GM18868 (cell line): ENCODE data around the gene KCP.

Experiments
- ATAC-seq: cut with Tn5 transposase; IDR thresholded peaks from one replicate; pipeline ENCODE4 v1.9.1; 2021; ENCODE audit warnings: mild to moderate bottlenecking, moderate library complexity; ENCODE audit not compliant: unreplicated experiment

Gene KCP

DNA sequence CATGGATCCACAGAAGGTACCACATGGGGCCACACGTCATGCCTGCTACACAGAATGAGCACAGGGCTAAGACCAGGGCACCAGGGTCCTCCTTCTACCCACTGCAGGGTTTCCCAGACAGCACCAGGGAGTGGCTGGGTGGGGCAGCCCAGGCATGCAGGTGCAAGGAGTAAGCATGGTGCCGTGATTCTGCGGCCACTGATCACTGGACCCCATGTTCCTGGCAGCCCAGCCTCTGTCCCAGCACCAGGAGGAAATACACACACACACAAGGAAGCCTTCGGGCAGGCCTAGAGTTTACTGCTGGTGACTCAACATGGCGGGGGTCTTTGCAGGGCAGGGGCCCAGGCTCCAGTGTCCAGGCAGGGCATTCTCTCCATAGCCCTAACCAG, 33.9 kb downstream of the KCP start:
- ATAC-seq, result no peak

DNA sequence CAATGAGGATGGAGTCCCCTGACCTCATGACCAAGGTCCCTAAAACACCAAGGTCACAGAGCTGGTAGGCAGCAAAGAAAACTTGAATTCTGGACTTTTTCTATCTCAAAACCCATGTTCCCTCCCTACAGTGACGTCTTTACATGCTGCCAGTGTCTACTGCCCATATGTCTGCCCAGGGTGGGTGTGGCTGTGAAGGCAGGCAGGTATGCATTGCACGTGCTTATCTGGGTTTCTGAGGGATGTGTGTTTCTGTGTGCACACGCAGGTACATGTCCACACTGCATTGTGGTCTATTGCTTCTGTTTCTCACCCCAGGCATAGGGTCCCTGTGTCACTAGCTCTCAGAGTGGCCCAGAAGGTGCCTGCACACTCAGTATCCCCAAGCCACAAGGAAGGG, 34.4 kb downstream of the KCP start:
- ATAC-seq, result no peak

DNA sequence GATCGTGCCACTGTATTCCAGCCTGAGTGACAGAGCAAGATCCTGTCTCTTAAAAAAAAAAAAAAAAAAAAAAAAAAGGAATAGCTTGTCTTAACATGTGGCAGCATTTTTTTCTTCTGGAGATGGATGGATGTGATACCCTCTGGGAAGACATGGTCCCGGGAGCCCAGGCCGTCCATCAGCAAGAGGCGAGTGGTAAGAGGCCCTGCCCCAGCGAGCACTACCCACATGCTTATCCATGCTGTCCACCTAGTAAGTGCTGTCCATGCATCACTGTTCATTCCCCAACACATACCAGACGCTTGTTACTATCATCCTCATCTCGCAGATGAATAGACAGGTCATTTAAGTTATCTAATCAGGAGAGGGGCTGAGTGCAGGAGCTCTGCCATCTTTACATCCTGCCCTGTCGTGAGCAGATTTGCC, 35.0 kb downstream of the KCP start:
- ATAC-seq, result no peak

DNA sequence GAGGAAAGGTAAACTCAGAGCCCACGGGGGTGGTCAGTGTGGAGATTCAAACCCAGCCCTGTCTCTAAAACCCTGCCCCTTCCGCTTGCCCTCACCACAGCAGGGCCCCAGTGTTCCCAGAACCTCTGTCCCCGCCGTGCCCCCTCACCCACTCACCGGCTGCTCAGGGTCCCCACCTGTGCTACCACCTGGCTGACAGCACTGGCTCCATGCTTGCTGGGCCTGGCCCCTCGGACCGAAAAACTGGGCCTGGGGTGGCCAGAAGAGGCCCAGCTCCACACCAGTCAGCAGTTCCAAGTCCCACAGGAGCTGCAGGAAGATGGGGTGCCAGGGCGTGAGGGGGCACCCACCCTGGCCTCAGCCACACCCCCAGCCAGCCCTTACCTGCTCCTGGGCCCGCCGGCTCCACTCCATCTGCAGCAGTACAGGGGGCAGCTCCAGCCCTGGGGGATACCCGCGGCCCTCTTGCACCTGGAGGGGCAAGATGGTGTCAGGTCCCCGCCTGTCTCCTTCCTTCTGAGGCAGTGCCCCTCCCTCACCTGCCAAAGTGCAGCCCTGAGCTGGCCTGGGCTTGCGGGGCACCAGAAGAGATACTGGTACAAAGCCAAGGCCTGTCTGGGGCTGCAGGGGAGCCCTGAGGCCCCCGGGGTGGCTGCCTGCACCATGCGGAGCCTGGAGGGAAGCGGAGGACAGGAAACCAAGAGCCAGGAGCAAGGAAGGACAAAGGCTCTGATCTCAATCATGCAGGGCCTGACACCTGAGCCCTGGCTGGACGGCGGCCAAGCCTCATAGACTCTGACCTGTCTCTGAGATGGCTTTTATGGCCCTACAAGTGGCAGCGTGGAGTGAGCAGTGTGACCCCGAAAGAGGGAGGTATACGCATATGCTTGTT, 36.1 kb downstream of the KCP start:
- no peak for ATAC-seq

DNA sequence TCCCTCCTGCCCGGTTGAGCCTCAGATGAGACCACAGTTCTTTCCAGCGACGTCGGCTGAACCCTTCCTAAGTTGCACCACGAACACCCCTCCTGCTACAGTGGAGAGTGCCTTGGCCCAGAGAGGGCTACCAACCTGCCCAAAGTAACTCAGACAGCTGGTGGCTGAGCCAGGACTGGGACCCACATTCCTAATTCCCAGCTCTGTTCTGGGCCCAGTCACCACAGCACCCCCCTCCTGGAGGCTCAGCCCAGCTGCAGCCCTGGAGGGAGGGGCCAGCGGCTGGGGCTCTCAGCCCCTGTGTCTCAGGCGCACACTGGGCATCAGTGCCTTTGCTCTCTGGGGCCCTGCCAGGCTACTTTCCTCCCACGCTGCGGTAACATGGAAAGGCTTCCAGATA, 37.3 kb downstream of the KCP start:
- no peak for ATAC-seq

DNA sequence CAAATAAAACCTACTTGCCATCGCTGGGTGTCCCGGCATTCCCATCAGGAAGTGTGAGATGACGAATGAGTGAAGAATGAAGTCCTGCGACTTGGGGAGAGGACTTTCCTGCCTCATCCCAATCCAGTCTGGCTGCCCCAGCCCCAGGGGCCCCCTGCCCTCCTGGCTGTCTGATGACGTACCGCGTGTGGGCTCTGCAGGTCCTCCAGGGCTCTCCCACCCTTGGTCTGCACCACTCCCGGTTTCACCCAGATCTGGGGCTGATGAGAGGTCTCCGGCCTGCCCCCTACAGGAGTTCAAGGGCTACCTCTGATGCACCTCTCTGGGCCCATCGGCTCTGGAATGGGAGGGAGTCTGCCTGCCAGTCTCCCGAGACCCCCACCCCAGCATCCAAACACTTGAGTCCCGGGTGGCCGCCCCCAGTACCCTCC, 38.1 kb downstream of the KCP start:
- no peak for ATAC-seq

DNA sequence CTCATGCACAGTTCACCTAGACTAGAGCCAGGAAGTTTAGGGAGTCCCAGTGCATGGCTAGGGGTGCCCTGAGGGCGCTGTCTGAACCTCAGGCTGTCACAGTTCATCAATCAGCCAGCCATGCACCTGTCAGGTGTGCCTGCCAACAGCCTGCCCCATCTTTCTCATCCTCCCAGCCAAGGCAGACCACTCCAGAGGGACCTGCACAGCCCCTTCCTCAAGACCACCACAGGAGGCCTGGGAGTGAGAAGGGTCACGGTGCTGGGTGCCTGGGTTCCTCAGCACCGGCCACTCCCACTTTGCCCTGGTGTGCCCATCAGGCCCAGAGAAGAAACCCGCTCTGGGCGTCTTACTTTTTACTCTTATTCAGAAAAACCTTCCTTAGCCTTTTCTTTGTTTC, 39.5 kb downstream of the KCP start:
- ATAC-seq, result no peak

GRCh38 chr7:128869944-128870285, 40.6 kb downstream of the KCP start:
- ATAC-seq, result peak; percentile 13

- ATAC-seq, result peak; percentile 60
Observed at GRCh38 chr7:128869138-128869943, 41.2 kb downstream of the KCP start.

DNA sequence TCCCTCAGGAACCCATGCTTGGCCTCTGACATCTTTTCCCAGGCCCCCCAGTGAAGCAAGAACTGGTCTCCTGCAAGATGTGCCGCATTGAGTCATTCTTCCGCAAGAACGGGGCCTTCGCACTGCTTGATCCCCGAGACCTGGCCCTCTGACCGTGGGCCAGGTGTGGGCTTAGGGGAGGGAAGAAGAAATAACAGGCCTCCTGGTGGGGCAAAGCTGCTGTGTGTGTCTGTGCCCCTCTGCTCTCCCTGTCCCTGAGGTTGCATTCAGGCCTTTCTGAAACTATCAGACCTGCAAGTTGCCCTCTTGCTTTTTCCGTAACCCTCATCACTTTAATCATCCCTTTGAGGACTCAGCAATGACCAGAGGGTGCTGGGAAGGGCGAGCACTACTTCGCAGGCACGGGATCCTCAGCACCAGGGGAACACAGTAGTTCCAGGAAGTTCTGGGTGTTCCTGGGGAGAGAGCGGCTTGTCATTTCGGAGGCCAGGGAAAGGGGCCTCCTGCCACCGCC, 41.8 kb downstream of the KCP start:
- ATAC-seq, result no peak

DNA sequence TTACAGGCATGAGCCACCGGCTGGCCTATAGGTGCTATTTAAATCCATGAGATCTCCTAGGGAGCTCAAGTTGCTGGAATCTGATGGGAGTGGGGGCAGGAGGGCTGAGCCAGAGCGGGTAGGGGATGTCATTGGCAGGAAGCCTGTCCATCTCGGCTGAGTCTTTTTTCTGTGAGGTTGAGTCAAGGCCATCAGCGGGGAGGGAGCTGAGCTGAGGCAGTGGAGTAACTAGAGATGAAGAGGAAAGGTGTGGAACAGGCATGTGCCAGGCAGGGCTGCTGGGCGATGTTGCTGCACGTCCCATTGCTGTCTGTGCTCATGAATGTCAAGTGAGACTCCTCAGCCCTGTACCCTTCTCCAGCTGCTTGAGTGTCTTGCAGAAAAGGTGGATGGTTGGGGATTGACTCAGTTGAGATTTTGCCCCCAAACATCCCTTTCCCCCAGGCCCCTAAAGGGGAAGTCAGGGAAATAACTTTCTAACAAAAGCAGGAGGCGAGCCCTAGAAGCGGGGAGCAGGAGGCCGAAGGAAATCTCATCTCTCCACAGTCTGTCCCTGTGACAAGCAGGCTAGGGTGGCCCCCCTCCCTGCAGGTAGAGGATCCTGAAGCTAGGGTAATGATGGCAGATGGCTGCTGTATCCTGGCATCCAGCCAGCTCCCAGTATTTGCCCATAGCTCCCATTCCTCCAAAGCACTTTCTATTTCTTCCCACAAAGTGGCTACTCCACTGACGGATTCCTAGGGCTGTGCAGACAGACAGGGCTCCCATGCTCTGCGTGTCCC, 42.5 kb downstream of the KCP start:
- no peak for ATAC-seq

DNA sequence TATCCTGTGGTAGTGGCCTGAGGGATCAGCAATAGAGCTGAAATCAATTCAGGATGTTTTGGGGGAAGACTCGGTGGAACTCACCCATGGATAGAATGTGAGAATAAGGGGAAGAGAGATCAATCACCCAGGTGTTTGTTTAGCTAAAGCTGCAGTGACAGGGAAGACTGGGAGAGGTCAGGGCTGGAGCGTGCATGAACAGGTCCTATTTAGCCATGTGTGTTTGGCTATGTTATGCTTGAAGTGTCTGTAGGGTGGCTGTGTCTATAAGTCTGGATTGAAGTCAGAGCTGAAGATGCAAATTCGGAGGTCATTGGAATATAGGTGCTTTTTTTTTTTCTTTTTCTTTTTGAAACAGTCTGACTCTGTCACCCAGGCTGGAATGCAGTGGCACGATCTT, 43.3 kb downstream of the KCP start:
- ATAC-seq, result no peak

GRCh38 chr7:128865996-128866877, 44.3 kb downstream of the KCP start:
- ATAC-seq, result no peak

- no peak for ATAC-seq
Observed at GRCh38 chr7:128865303-128865702, 45.2 kb downstream of the KCP start.

GRCh38 chr7:128863433-128863989, 47.0 kb downstream of the KCP start:
- ATAC-seq, result peak; percentile 49

DNA sequence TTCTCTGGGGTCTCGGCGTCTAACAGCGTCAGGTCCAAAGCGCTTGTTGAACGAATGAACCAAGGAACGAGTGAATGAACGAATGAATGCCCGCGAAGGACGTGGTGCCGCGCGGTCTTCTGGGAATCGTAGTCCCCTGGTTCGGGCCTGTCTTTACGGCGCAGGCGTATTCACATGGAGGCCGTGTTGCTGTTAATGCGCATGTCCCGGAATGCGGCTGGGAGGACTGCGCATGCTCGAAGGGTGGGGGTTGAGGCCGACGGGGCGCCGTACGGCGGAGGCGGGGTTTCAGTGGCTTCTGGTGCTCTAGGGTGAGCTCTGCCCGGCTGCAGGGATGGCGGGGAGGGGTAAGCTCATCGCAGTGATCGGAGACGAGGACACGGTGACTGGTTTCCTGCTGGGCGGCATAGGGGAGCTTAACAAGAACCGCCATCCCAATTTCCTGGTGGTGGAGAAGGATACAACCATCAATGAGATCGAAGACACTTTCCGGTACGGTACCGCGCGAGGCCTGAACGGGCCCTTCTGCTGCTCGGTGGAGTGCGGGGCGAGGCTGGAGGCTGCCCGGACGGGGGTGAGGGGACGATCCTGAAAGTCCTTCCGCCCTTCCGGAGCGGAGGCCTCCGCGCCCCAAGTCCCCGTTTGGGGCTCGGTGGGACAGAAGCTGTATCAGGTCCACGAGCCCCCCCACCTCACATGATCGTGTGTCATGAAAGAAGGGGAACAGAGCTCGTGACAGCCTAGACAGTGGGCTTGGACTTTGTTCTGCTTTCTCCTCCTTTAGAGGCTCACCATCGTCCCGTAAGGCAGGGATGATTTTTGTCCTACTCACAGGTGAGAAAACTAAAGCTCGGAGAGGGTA, 47.7 kb downstream of the KCP start, which contains the start of gene ATP6V1F:
ATP6V1F (plus strand) TSS at position 286 of the 862 bp plus-strand sequence; CDS start at position 335, 49 bp downstream.
- peak; percentile 88 for ATAC-seq

DNA sequence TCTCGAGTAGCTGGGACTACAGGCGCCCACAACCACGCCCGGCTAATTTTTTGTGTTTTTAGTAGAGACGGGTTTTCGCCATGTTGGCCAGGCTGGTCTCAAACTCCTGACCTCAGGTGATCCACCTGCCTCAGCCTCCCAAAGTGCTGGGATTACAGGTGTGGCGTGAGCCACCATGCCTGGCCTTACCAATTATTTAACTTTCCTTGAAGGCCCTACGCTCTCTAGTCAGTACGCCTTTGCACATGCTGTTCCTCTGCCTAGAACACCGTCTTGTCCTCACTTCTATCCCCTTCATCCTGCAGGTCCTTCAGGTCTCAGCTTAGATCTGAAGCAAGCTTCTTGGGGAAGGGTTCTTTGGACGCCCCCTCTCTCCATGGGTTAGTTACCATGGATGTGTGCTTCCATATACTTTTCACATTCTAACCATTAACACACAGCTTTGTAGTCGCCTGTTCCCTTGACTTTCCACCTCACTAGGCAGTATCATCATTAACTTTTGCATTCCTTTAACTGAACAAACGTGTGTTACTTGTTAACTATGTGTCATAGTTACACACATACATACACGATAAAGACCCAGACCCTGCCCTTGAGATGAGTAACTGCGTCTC, 48.4 kb downstream of the KCP start:
- ATAC-seq, result no peak
